ENCODE data around the gene GPR101. TPM values are rescaled to one million over a fixed set of nuclear protein-coding genes. Genes with fewer than 3 reads are reported as not detected.

GPR101 gene
- total and polyA plus RNA-seq, 9 of the 15 experiments (the other 6 are each of a cell fraction or from before 2014, with no cell fraction given) = not detected

GRCh38 chrX:137040113-137040794 is 6.5 kb upstream of the GPR101 start (continued):
- TF ChIP-seq ZNF449 (CRISPR knock-in tag; IDR thresholded peaks at IDR 0.05) (no peak), MNT (conservative IDR thresholded peaks at IDR 0.05) (no peak), HDAC3 (IDR thresholded peaks at IDR 0.05; ENCODE audit: borderline replicate concordance, partially characterized antibody) (no peak), ZC3H8 (IDR thresholded peaks at IDR 0.05) (no peak), RB1 (IDR thresholded peaks at IDR 0.05; ENCODE audit: low read depth) (no peak), TEAD1 (CRISPR knock-in tag; IDR thresholded peaks at IDR 0.05) (no peak), ZNF146 (CRISPR knock-in tag; IDR thresholded peaks at IDR 0.05; ENCODE audit: unreplicated experiment) (no peak), CHD4 (IDR thresholded peaks at IDR 0.05; ENCODE audit: insufficient read depth, insufficient replicate concordance, low read depth, low read length, poor library complexity, severe bottlenecking) (no peak), ATF2 (CRISPR knock-in tag; IDR thresholded peaks at IDR 0.05) (no peak)
